Activated T-helper 1 cell treated with anti-CD3 and anti-CD28 coated beads, Interleukin-12 subunit alpha, Interleukin-12 subunit beta, Interleukin-2, Interleukin-4 antibody, amounts not matched to agents 30 ng/mL and 10 ng/mL and 1 ng/mL, durations not matched to agents 14 hours and 24 hours and 36 hours (primary cell): Measurements from ENCODE around the gene HMOX2. TPM values are rescaled to one million over a fixed set of nuclear protein-coding genes. Genes with fewer than 3 reads are reported as not detected.
A peak's percentile ranks its signal among the peaks of the same experiment; 100 is the strongest.

Source experiments
- DNase-seq: peaks from one replicate; pipeline ENCODE4 v3.0.0; 2021; ENCODE audit warnings: low spot score
- H3K27ac Mint-ChIP-seq: one replicate; pipeline ENCODE4 v1.8.0; 2021; ENCODE audit warnings: mild to moderate bottlenecking, mixed read lengths
- H3K27me3 Mint-ChIP-seq: one replicate; pipeline ENCODE4 v1.8.0; 2022; ENCODE audit warnings: mild to moderate bottlenecking, moderate library complexity, mixed read lengths; ENCODE audit not compliant: insufficient read depth
- H3K36me3 Mint-ChIP-seq: one replicate; pipeline ENCODE4 v1.8.0; 2021; ENCODE audit warnings: low read depth, mixed read lengths
- H3K4me1 Mint-ChIP-seq: one replicate; pipeline ENCODE4 v1.8.0; 2021; ENCODE audit warnings: low read depth, mixed read lengths
- H3K4me3 Mint-ChIP-seq: one replicate; pipeline ENCODE4 v1.8.0; 2021; ENCODE audit warnings: mild to moderate bottlenecking, moderate library complexity, mixed read lengths
- H3K9me3 Mint-ChIP-seq: one replicate; pipeline ENCODE4 v1.8.0; 2021; ENCODE audit warnings: mixed read lengths
- intact Hi-C: fragments of 100-400 bp; cut with micrococcal nuclease; formaldehyde crosslinking; loops from one replicate; pipeline ENCODE4 v1.15.1; 2024
- total RNA-seq: library from RNA; stranded (reverse); gene quantifications from 2 replicates; pipeline ENCODE4 v1.2.3, GENCODE V29; 2022

HMOX2 gene
- total RNA-seq, 1 donor from 2014 or later, result 64.7 TPM

DNA sequence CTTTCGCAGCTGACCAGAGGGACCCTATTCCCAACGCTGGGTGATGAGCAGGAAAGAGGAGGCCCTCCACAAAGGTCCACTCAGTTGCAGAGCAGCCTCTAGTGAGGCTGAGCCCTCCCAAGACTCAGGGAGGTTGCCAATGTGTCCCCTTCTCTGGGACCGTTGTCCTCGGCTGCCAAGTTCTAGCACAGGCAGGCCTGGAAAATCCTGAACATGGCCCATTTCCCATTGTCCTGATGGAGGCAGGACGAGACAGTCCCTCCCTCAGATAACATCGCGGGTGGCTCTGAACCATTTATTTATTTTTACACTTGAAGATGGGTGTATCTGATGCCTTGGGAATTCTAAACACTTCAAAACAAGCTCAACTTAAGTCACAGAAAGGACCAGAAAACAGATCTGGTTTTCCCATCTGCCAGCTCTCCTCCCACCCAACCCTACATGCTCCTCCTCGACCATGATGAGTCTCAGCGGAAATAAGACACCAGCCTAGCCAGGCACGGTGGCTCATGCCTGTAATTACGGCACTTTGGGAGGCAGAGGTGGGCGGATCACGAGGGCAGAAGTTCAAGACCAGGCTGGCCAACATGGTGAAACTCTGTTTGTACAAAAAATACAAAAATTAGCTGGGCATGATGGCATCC, 49.6 kb downstream of the HMOX2 start:
- peaks cover 16% of the 10 kb centered on the region for H3K4me1 Mint-ChIP-seq
- H3K4me3 Mint-ChIP-seq, result no peak overlapping the region
- intact Hi-C loops, result no loop called here
- H3K36me3 Mint-ChIP-seq, result peaks cover 7% of the 10 kb centered on the region
- DNase-seq, result no peak
- H3K9me3 Mint-ChIP-seq, result no peaks in the 10 kb centered on the region
- H3K27ac Mint-ChIP-seq, result no peak overlapping the region
- H3K27me3 Mint-ChIP-seq, result peaks cover 2% of the 10 kb centered on the region

DNA sequence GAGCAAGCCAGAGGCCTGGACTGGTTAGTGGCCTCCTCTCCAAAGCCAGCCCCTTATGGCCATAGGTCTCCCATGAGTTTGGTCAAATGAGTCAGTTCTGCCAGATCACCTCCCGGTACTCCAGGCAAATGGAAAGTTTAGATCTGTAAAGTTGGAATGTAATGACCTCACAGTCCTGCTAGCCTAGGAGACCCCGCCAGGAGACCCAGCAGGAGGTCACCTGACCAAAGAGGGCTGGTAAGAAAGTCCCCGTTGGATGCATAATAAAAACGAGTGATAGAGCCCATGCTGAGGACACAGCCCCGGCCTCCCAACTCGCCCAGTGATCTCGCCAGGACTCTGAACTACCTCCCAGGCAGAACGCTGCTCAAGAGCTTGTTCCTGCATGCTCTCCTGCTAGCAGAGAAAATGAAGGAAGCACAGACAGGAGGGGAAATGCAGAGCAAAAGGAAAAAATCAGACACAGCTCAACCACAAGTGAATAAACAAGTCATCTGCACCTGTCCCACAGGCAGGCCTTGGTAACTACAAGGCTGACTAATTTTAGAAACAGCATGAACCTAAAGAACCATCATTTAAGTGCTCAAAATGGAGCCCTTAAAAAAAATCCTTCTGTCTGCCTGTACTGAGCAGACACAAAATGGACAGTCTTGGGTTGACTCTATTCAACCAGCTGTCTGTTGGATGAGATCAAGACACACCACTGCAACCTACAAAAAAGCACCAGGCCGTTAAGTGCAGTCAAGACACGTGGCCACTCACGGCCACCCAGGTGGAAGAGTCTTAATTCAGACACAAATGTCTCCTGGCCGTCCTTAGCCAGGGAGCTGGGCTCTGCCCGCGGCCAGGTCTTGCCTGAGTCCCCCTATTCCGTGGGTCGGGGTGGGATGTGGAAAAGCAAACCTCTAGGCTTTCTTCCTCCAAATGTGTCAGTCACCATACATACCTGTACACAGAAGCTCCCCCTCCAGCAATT, 53.2 kb downstream of the HMOX2 start:
- H3K27me3 Mint-ChIP-seq, result no peaks in the 10 kb centered on the region
- peak overlapping the region; percentile 93 for H3K27ac Mint-ChIP-seq
- DNase-seq, result no peak
- H3K4me3 Mint-ChIP-seq, result peak overlapping the region; percentile 75
- H3K36me3 Mint-ChIP-seq, result peaks cover 30% of the 10 kb centered on the region
- intact Hi-C loops, result loop anchor here (1.0 to 10.0 kb wide), 4 partner anchors 9 to 255 kb away; partner anchors contain the start of genes CDIP1 and TFAP4
- peaks cover 19% of the 10 kb centered on the region for H3K4me1 Mint-ChIP-seq
- no peaks in the 10 kb centered on the region for H3K9me3 Mint-ChIP-seq

DNA sequence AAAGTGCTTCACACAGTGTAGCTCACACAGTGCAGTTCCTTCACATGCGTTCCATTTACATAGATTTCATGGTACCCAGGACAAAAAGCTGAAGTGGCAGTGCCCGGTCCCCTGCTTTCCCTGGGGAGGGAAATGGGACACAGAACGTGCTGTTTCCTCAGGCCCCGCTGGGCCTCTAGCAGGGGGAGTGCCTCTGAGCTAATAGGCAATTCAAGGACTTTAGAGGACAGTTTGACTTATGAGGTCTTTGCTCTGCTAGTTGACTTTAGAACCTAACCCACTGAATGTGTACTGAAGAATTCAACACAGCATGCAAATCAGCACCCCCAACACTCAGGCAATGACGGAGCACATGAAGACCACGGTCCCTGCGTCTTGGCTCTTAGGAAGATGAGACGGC, 55.6 kb downstream of the HMOX2 start:
- Mint-ChIP-seq H3K4me3 (no peak overlapping the region), H3K27ac (no peak overlapping the region), H3K27me3 (no peaks in the 10 kb centered on the region), H3K36me3 (peaks cover 34% of the 10 kb centered on the region), H3K9me3 (no peaks in the 10 kb centered on the region), H3K4me1 (peaks cover 39% of the 10 kb centered on the region)
- intact Hi-C loops, result loop anchor here (10.0 kb wide), 1 partner anchor 257 kb away; the partner anchor contains the start of gene TFAP4
- no peak for DNase-seq

DNA sequence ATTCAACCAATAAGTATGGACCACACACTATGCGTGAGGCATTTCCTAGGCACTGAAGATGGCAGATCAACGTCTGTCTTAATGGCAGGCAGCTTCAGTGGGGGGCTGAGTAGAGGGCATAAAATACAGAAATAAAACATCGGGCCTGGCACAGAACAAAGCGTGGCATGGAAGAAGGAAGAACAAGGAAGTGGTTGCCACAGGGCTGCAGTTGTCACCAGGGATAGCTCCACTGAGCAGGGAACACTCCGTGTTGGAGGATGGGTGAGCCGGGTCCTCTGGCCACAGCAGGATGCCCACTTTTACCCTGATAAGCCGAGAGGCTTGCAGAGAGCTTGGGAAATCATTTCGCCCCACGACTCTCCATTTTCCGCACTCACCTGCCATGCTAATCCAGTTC, 56.0 kb downstream of the HMOX2 start:
- H3K27ac Mint-ChIP-seq, result no peak overlapping the region
- no peak for DNase-seq
- H3K36me3 Mint-ChIP-seq, result peaks cover 38% of the 10 kb centered on the region
- intact Hi-C loops, result loop anchor here (10.0 kb wide), 1 partner anchor 257 kb away; the partner anchor contains the start of gene TFAP4
- H3K27me3 Mint-ChIP-seq, result no peaks in the 10 kb centered on the region
- peaks cover 43% of the 10 kb centered on the region for H3K4me1 Mint-ChIP-seq
- no peaks in the 10 kb centered on the region for H3K9me3 Mint-ChIP-seq
- no peak overlapping the region for H3K4me3 Mint-ChIP-seq

DNA sequence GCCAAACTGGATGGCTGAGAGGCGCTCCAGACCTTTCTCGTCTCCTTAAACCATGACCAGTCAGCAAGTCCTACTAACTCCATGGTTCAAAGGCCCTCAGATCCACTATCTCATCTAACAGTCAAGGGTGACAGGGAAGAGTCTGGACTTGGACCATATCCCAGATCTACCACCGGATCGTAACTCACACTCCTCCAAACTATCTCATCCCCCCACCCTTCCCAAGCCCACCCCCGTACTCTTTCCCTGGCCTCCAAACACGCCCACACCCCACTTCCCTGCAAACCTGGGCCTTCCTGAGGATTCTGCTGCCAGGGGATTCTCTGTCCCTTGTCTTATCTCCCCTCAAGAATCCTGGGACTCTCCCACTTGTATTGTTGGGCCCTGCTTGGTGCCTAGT, 57.3 kb downstream of the HMOX2 start:
- Mint-ChIP-seq H3K36me3 (peaks cover 36% of the 10 kb centered on the region), H3K4me3 (no peak overlapping the region), H3K9me3 (no peaks in the 10 kb centered on the region), H3K27me3 (no peaks in the 10 kb centered on the region), H3K27ac (no peak overlapping the region), H3K4me1 (peaks cover 45% of the 10 kb centered on the region)
- no peak for DNase-seq
- intact Hi-C loops, result loop anchor here (10.0 kb wide), 1 partner anchor 259 kb away; the partner anchor contains the start of gene TFAP4

DNA sequence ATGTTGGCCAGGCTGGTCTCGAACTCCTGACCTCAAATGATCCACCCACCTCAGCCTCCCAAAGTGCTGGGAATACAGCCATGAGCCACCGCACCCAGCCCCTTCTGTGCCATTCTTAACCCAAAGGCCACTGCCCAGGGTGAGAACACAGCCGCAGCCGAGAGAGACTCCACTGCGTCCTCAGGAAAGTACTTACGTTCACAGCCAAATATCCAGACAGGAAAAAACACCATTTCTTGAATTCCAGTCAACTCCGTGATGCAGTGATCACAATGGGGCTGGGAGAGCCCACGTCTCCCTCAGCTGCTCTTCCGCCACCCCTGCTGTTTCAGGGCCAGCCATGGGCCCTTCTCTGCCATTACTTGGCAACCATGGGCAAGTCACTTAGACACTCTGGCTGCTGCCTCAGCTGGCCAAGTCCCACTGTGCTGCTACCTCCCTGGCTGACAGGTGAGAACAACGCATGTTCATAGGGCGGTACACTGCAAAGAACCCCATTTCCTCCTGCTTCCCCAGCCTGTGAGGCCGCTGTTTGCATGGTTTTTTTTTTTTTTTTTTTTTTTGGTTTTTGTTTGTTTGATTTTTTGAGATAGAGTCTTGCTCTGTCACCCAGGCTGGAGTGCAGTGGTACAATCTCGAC, 58.1 kb downstream of the HMOX2 start:
- intact Hi-C loops, result loop anchor here (2.0 to 10.0 kb wide), 2 partner anchors 83 to 259 kb away; partner anchors contain the start of gene TFAP4
- Mint-ChIP-seq H3K4me1 (peaks cover 47% of the 10 kb centered on the region), H3K4me3 (no peak overlapping the region), H3K27me3 (no peaks in the 10 kb centered on the region), H3K36me3 (peaks cover 39% of the 10 kb centered on the region), H3K9me3 (peaks cover 6% of the 10 kb centered on the region), H3K27ac (peak overlapping the region; percentile 78)
- DNase-seq, result no peak

DNA sequence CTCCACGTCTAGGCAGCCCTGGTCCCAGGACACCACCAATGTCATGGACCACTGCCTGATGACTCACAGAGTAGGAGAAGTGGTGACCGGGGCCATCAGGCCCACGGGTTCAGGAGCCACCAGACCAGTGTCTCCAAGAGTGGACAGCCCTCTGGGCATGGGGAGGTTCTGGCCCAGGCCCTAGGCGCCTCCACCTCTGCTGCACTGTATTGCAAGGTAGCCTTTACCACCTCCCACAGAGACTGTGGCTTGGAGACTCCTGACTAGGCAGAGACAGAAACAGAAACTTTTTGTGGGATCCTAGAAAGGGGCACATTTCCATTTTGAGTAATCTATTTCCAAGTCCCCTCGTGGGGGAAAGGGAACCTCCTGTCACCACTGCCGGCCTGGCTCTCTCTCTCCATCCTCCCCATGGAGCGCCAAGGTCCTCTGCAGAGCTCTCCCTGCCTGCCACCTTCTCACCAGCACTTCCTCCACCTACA, 59.5 kb downstream of the HMOX2 start:
- Mint-ChIP-seq H3K4me3 (peak overlapping the region; percentile 79), H3K27me3 (no peaks in the 10 kb centered on the region), H3K4me1 (peaks cover 40% of the 10 kb centered on the region), H3K36me3 (peaks cover 40% of the 10 kb centered on the region), H3K27ac (peak overlapping the region; percentile 80), H3K9me3 (peaks cover 12% of the 10 kb centered on the region)
- no peak for DNase-seq
- intact Hi-C loops, result loop anchor here (1.0 to 10.0 kb wide), 5 partner anchors 20 to 261 kb away; partner anchors contain the start of genes DNAJA3 and TFAP4

DNA sequence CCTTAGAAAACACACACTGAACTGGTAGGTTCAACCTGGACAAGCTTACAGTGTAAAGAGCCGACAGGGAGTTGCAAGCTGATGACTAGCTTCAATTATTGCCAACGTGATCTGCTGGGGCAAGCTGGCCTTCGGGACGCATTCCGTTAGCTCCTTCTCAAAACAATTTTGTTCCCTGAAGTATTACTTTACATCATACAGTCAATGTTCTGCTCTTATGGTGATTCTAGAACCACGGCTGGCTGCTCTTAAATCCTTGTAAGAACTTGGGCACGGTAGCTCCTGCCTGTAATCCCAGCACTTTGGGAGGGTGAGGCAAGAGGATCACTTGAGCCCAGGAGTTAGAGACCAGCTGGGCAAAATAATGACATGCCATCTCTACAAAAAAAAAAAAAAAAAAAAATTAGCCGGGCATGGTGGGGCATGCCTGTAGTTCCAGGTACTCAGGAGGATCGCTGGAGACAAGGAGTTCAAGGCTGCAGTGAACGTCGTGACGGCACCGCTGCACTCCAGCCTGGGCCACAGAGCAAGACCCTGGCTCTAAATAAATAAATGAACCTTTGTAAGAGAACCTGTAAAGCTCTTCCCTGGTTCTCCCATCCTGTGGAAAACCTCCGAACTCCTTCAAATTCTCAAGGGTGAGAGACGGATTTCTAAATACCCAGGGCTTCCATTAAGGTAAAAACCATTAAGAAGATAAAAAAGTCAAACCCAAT, 60.4 kb downstream of the HMOX2 start:
- no peak for DNase-seq
- Mint-ChIP-seq H3K9me3 (peaks cover 12% of the 10 kb centered on the region), H3K4me1 (peaks cover 40% of the 10 kb centered on the region), H3K27ac (peak overlapping the region; percentile 80), H3K27me3 (no peaks in the 10 kb centered on the region), H3K4me3 (peak overlapping the region; percentile 79), H3K36me3 (peaks cover 40% of the 10 kb centered on the region)
- intact Hi-C loops, result loop anchor here (5.0 to 10.0 kb wide), 2 partner anchors 109 to 262 kb away; partner anchors contain the start of genes DNAJA3 and TFAP4

DNA sequence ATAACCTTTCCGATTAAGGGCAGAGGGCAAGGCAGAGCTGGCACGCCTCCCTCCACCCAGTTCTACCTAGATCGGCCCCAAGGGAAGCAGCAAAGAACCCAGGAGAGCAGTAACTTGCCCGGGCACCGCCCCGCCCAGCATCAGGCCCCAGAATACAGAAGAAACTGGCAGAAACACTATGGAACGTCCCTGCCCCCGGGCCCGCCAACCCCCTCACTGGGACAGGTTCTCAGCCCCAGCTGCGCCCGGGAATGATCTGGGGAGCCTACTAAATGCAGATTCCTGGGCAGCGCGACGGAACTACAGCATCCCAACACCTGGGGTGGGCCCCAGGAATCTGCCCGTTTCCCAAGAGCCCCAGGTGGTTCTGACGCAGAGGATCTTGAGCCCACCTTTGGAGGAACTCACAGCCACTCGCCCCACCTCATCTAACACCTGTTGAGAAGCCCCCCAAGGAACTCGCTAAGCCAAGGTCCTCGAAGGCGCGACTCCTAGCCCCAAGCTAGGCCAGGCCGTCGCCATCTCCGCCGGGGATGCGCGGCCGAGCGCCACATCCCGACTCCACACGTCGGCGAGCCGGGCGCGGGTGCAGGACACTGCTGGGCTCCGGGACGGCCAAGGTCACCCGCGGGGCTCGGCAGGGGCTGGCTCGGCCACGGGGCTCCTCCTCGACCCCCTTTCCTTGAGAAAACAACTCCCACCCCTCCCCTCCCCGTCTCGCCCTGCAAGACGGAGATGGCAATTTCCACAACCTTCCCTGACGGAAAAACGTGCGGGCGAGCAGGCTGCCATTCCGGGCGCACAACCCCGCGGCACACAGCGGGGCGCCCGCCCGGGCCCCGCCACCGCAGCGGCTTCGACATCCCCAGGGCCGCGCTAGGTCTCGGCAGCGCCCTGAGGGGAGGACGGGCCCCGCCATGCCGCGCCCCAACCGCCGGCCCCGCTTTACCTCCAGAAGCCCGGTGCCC, 61.5 kb downstream of the HMOX2 start:
- H3K4me1 Mint-ChIP-seq, result peaks cover 40% of the 10 kb centered on the region
- no peak for DNase-seq
- intact Hi-C loops, result loop anchor here (1.0 to 10.0 kb wide), 7 partner anchors 8 to 263 kb away; partner anchors contain the start of genes DNAJA3, HMOX2, MGRN1 and TFAP4
- no peaks in the 10 kb centered on the region for H3K27me3 Mint-ChIP-seq
- H3K4me3 Mint-ChIP-seq, result peak overlapping the region; percentile 79
- peaks cover 12% of the 10 kb centered on the region for H3K9me3 Mint-ChIP-seq
- H3K36me3 Mint-ChIP-seq, result peaks cover 30% of the 10 kb centered on the region
- H3K27ac Mint-ChIP-seq, result peak overlapping the region; percentile 50

DNA sequence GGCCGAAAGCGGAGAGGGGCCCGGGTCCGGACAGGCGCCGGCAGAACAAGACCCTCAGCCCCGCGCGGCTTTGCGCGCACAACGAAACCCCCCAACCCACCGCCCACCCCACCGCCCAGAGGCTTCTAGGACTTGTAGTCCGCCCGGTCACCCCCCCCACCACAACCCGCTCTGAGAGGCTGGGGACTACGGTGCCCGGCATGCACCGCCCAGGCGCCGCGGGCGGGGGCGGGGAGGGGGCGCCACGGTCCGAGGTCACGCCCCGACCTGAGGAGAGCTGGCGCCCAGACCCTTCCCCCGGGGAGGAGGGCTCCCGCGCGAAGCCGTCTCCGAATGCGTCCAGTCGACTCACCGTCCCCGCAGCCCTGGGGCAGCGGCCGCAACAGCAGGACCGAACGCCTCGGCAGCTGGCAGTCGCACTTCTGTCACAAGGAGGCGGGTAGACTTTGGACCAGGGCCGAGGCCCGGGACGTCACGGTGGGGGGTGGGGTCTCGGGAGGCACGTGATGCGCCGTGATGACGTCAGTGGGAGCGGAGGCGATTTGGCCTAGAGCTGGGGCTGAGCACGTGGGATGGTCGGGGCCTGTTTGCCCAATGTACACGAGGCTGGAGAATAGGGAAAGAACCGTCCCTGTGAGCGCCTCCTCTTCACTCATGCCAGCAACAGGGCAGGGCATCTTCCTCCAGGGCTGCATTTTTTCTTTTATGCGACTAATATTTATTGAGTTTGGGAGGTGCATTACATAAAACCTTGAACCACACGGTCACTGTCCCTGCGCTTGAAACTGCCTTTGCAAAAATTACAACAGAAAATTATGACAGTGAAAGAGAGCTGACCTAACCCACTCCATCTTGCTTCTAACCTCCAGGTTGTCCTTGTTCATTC, 62.4 kb downstream of the HMOX2 start, which contains the start of gene CDIP1:
TSS of gene CDIP1 (minus strand) at position 424 of the 886 bp plus-strand sequence. CDS start 24,643 bp downstream, outside the sequence.
- H3K36me3 Mint-ChIP-seq, result peaks cover 21% of the 10 kb centered on the region
- intact Hi-C loops, result loop anchor here (1.0 to 10.0 kb wide), 7 partner anchors 9 to 264 kb away; partner anchors contain the start of genes DNAJA3, HMOX2, MGRN1 and TFAP4
- H3K4me3 Mint-ChIP-seq, result peak within 1 kb of the TSS; percentile 80
- H3K27me3 Mint-ChIP-seq, result peaks cover 5% of the 10 kb centered on the region
- peaks cover 12% of the 10 kb centered on the region for H3K9me3 Mint-ChIP-seq
- DNase-seq, result peak; percentile 86
- peak within 1 kb of the TSS; percentile 82 for H3K27ac Mint-ChIP-seq
- H3K4me1 Mint-ChIP-seq, result peaks cover 40% of the 10 kb centered on the region
